ENCODE results near the gene IMPDH2.

- TF ChIP-seq, protein P1, sequence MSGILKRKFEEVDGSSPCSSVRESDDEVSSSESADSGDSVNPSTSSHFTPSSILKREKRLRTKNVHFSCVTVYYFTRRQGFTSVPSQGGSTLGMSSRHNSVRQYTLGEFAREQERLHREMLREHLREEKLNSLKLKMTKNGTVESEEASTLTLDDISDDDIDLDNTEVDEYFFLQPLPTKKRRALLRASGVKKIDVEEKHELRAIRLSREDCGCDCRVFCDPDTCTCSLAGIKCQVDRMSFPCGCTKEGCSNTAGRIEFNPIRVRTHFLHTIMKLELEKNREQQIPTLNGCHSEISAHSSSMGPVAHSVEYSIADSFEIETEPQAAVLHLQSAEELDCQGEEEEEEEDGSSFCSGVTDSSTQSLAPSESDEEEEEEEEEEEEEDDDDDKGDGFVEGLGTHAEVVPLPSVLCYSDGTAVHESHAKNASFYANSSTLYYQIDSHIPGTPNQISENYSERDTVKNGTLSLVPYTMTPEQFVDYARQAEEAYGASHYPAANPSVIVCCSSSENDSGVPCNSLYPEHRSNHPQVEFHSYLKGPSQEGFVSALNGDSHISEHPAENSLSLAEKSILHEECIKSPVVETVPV (CRISPR knock-in tag; IDR thresholded peaks at IDR 0.05) = no peak
- TF ChIP-seq PPARA (CRISPR knock-in tag; IDR thresholded peaks at IDR 0.05; ENCODE audit: borderline replicate concordance) (no peak), ZFP30 (CRISPR knock-in tag; IDR thresholded peaks at IDR 0.05) (no peak), TCF4 (CRISPR knock-in tag; IDR thresholded peaks at IDR 0.05; ENCODE audit: borderline replicate concordance) (no peak), ARNTL (CRISPR knock-in tag; IDR thresholded peaks at IDR 0.05; ENCODE audit: borderline replicate concordance, low read depth) (no peak)
- TF ChIP-seq, protein P2, sequence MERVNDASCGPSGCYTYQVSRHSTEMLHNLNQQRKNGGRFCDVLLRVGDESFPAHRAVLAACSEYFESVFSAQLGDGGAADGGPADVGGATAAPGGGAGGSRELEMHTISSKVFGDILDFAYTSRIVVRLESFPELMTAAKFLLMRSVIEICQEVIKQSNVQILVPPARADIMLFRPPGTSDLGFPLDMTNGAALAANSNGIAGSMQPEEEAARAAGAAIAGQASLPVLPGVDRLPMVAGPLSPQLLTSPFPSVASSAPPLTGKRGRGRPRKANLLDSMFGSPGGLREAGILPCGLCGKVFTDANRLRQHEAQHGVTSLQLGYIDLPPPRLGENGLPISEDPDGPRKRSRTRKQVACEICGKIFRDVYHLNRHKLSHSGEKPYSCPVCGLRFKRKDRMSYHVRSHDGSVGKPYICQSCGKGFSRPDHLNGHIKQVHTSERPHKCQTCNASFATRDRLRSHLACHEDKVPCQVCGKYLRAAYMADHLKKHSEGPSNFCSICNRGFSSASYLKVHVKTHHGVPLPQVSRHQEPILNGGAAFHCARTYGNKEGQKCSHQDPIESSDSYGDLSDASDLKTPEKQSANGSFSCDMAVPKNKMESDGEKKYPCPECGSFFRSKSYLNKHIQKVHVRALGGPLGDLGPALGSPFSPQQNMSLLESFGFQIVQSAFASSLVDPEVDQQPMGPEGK (CRISPR knock-in tag; IDR thresholded peaks at IDR 0.05; ENCODE audit: borderline replicate concordance) = no peak
Observed at GRCh38 chr3:49013738-49014660, 15.2 kb downstream of the IMPDH2 start.
